Measurements from ENCODE around the gene ZNF865. TPM values are rescaled to one million over a fixed set of nuclear protein-coding genes. Genes with fewer than 3 reads are reported as not detected.

Gene ZNF865
- total and polyA plus RNA-seq, 2 of the 8 experiments (the other 6 are each of a cell fraction or from before 2014, with no cell fraction given): 3.5 to 13.6 TPM

GRCh38 chr19:55599842-55600661, 5.4 kb upstream of the ZNF865 start, which contains the start of gene ZNF524 (continued):
- TF ChIP-seq TAF7 (optimal IDR thresholded peaks at IDR 0.05; ENCODE audit: borderline replicate concordance, low read depth, low read length): peak; percentile 58
- no peak for TF ChIP-seq RXRA (IDR thresholded peaks at IDR 0.05; ENCODE audit: insufficient read depth, low read depth, low read length)
- peak; percentile 72; the same call in 1 of the 2 replicates for TF ChIP-seq CREB1 (IDR thresholded peaks at IDR 0.05)
- TF ChIP-seq NANOG (IDR thresholded peaks at IDR 0.05; ENCODE audit: insufficient read depth, low read depth, low read length, poor library complexity, severe bottlenecking): no peak
- peak; percentile 63; the same call in 1 of the 2 replicates for TF ChIP-seq PHF8 (conservative IDR thresholded peaks at IDR 0.05; ENCODE audit: low read depth, low read length)
- TF ChIP-seq GABPA (IDR thresholded peaks at IDR 0.05; ENCODE audit: borderline replicate concordance, insufficient read depth, low read length): no peak
- no peak for TF ChIP-seq KDM1A (IDR thresholded peaks at IDR 0.05; ENCODE audit: borderline replicate concordance, low read length)
- 0 out of 2 replicates have a peak, but pooled peaks have one; percentile 37 for TF ChIP-seq CHD2 (IDR thresholded peaks at IDR 0.05; ENCODE audit: low read length)
- no peak for TF ChIP-seq GTF2F1 (IDR thresholded peaks at IDR 0.05; ENCODE audit: borderline replicate concordance, low read depth, low read length)
- TF ChIP-seq MAFK (IDR thresholded peaks at IDR 0.05; ENCODE audit: low read depth, low read length): no peak
- no peak for TF ChIP-seq SRF (IDR thresholded peaks at IDR 0.05; ENCODE audit: low read depth, low read length)
- peak; percentile 56; the same call in 1 of the 2 replicates for TF ChIP-seq SP1 (IDR thresholded peaks at IDR 0.05; ENCODE audit: low read depth, low read length)
- no peak for TF ChIP-seq POU5F1 (IDR thresholded peaks at IDR 0.05; ENCODE audit: low read depth, low read length)
- TF ChIP-seq JUN (IDR thresholded peaks at IDR 0.05; ENCODE audit: low read depth, low read length): 0 out of 2 replicates have a peak, but pooled peaks have one; percentile 14
- TF ChIP-seq SUZ12 (IDR thresholded peaks at IDR 0.05; ENCODE audit: low read length): no peak
- TF ChIP-seq, protein P1, sequence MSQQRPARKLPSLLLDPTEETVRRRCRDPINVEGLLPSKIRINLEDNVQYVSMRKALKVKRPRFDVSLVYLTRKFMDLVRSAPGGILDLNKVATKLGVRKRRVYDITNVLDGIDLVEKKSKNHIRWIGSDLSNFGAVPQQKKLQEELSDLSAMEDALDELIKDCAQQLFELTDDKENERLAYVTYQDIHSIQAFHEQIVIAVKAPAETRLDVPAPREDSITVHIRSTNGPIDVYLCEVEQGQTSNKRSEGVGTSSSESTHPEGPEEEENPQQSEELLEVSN (IDR thresholded peaks at IDR 0.05): peak; percentile 56; the same call in 1 of the 2 replicates
- TF ChIP-seq KDM5A (IDR thresholded peaks at IDR 0.05; ENCODE audit: low read length): peak; percentile 51
- no peak for TF ChIP-seq TCF12 (IDR thresholded peaks at IDR 0.05; ENCODE audit: low read depth, low read length)
- peak; percentile 91 for TF ChIP-seq SAP30 (IDR thresholded peaks at IDR 0.05; ENCODE audit: insufficient read depth, insufficient replicate concordance, low read length)
- TF ChIP-seq POLR2AphosphoS5 (IDR thresholded peaks at IDR 0.05; ENCODE audit: low read depth, low read length): peak; percentile 66; the same call in 1 of the 2 replicates
- TF ChIP-seq NRF1 (IDR thresholded peaks at IDR 0.05; ENCODE audit: low read depth, low read length): peak; percentile 36; the same call in 1 of the 2 replicates
- peak; percentile 65; the same call in 1 of the 2 replicates for TF ChIP-seq TAF1 (IDR thresholded peaks at IDR 0.05; ENCODE audit: low read depth, low read length)
- TF ChIP-seq RBBP5 (IDR thresholded peaks at IDR 0.05; ENCODE audit: borderline replicate concordance, low read depth, low read length): peak; percentile 71; the same call in 1 of the 2 replicates

Measured in H1 (cell line).